HEK293 (cell line): ENCODE data around the gene ARNT2.

Experiments used
- CTCF ChIA-PET: fragments of 350-600 bp; formaldehyde crosslinking; extraction: SDS; loops from one replicate; lab custom pipeline; 2021; ENCODE audit warnings: antibody characterized with exemption; lab: Yijun Ruan, JAX
- POLR2A ChIA-PET: fragments of 300-600 bp; formaldehyde crosslinking; extraction: SDS; loops from one replicate; lab custom pipeline; 2020; ENCODE audit warnings: antibody characterized with exemption, inconsistent platforms; lab: Yijun Ruan, JAX
- H3K27ac ChIP-seq: fragments of 200-500 bp; sonication (Bioruptor generic); 2 replicates; pipeline ENCODE4 v1.5.1; 2014; ENCODE audit warnings: low read depth, low read length, control low read depth, inconsistent platforms; ENCODE audit errors: extremely low read depth
- H3K36me3 ChIP-seq, 2 experiments: fragments of 200-500 bp in 1 of 2; sonication (Bioruptor generic) in 1 of 2; 1 replicate in 1 of 2; 2 replicates in 1 of 2; pipeline ENCODE4 v1.5.1; 2014 to 2017; ENCODE audit warnings: inconsistent platforms in 2 of 2, low read length in 2 of 2; ENCODE audit not compliant: control insufficient read depth in 2 of 2, insufficient read depth in 1 of 2
- H3K4me1 ChIP-seq: fragments of 200-500 bp; sonication (Bioruptor generic); 2 replicates; pipeline ENCODE4 v1.5.1; 2014; ENCODE audit warnings: mild to moderate bottlenecking, low read length, inconsistent platforms; ENCODE audit not compliant: control insufficient read depth, insufficient read depth
- H3K4me3 ChIP-seq: 2 replicates; pipeline ENCODE4 v1.5.1; 2011; ENCODE audit warnings: low read depth, mild to moderate bottlenecking, control low read depth, low read length, moderate library complexity
- H3K9me3 ChIP-seq: fragments of 200-500 bp; sonication (Bioruptor generic); 2 replicates; pipeline ENCODE4 v1.5.1; 2014; ENCODE audit warnings: low read depth, low read length, inconsistent platforms; ENCODE audit not compliant: control insufficient read depth, insufficient read depth
- HOXA7 ChIP-seq: sonication (generic); formaldehyde crosslinking; IDR thresholded peaks from 2 replicates; pipeline ENCODE4 v1.8.1; 2022; ENCODE audit warnings: missing genetic modification reagents, borderline replicate concordance
- KLF10 ChIP-seq: fragments of 450-650 bp; IDR thresholded peaks from 2 replicates; pipeline ENCODE4 v1.5.1; 2018; ENCODE audit warnings: missing biosample characterization, mild to moderate bottlenecking, missing genetic modification characterization
- KLF17 ChIP-seq: fragments of 450-650 bp; formaldehyde crosslinking; IDR thresholded peaks from 2 replicates; pipeline ENCODE4 v1.5.1; 2016; ENCODE audit warnings: missing biosample characterization, missing genetic modification characterization
- SP7 ChIP-seq: fragments of 450-650 bp; formaldehyde crosslinking; IDR thresholded peaks from 2 replicates; pipeline ENCODE4 v1.5.1; 2016; ENCODE audit warnings: missing biosample characterization, missing genetic modification characterization
- ZBTB26 ChIP-seq: fragments of 450-650 bp; formaldehyde crosslinking; optimal IDR thresholded peaks from 2 replicates; pipeline ENCODE3; 2016; ENCODE audit warnings: missing biosample characterization, mild to moderate bottlenecking, missing genetic modification characterization
- ZFP3 ChIP-seq: fragments of 450-650 bp; formaldehyde crosslinking; IDR thresholded peaks from 2 replicates; pipeline ENCODE4 v1.5.1; 2016; ENCODE audit warnings: low read depth, missing biosample characterization, missing genetic modification characterization
- ZFP37 ChIP-seq: fragments of 450-650 bp; formaldehyde crosslinking; IDR thresholded peaks from 2 replicates; pipeline ENCODE4 v1.5.1; 2016; ENCODE audit warnings: missing biosample characterization, missing genetic modification characterization
- ZNF155 ChIP-seq: fragments of 450-650 bp; formaldehyde crosslinking; IDR thresholded peaks from 2 replicates; pipeline ENCODE4 v1.5.1; 2016; ENCODE audit warnings: missing biosample characterization, missing genetic modification characterization
- ZNF16 ChIP-seq: fragments of 450-650 bp; formaldehyde crosslinking; IDR thresholded peaks from 2 replicates; pipeline ENCODE4 v1.5.1; 2016; ENCODE audit warnings: low read depth, missing biosample characterization, missing genetic modification characterization
- ZNF214 ChIP-seq: fragments of 450-650 bp; formaldehyde crosslinking; IDR thresholded peaks from 2 replicates; pipeline ENCODE4 v1.5.1; 2017; ENCODE audit warnings: missing biosample characterization, mild to moderate bottlenecking, missing genetic modification characterization, borderline replicate concordance
- ZNF280D ChIP-seq: fragments of 450-650 bp; formaldehyde crosslinking; IDR thresholded peaks from 2 replicates; pipeline ENCODE4 v1.5.1; 2016; ENCODE audit warnings: missing biosample characterization, missing genetic modification characterization
- ZNF416 ChIP-seq: fragments of 450-650 bp; formaldehyde crosslinking; IDR thresholded peaks from 2 replicates; pipeline ENCODE4 v1.5.1; 2016; ENCODE audit warnings: missing biosample characterization, missing genetic modification characterization
- ZNF664 ChIP-seq: fragments of 450-650 bp; formaldehyde crosslinking; IDR thresholded peaks from 2 replicates; pipeline ENCODE4 v1.5.1; 2016; ENCODE audit warnings: missing biosample characterization, missing genetic modification characterization
- ZNF704 ChIP-seq: fragments of 450-650 bp; formaldehyde crosslinking; IDR thresholded peaks from 2 replicates; pipeline ENCODE4 v1.5.1; 2016; ENCODE audit warnings: missing biosample characterization, missing genetic modification characterization
- ZNF777 ChIP-seq: fragments of 450-650 bp; formaldehyde crosslinking; IDR thresholded peaks from 2 replicates; pipeline ENCODE4 v1.5.1; 2017; ENCODE audit warnings: missing biosample characterization, missing genetic modification characterization, borderline replicate concordance
- TF ChIP-seq, protein P1 (sequence below): fragments of 450-650 bp; formaldehyde crosslinking; IDR thresholded peaks from 2 replicates; pipeline ENCODE4 v1.5.1; 2017; ENCODE audit warnings: missing biosample characterization, missing genetic modification characterization
- TF ChIP-seq, protein P2 (sequence below): fragments of 450-650 bp; formaldehyde crosslinking; conservative IDR thresholded peaks from 2 replicates; pipeline ENCODE4 v1.5.1; 2016; ENCODE audit warnings: low read depth, missing biosample characterization, missing genetic modification characterization

Gene ARNT2

GRCh38 chr15:80574590-80574989, 170.4 kb downstream of the ARNT2 start (continued):
- TF ChIP-seq, protein P1, sequence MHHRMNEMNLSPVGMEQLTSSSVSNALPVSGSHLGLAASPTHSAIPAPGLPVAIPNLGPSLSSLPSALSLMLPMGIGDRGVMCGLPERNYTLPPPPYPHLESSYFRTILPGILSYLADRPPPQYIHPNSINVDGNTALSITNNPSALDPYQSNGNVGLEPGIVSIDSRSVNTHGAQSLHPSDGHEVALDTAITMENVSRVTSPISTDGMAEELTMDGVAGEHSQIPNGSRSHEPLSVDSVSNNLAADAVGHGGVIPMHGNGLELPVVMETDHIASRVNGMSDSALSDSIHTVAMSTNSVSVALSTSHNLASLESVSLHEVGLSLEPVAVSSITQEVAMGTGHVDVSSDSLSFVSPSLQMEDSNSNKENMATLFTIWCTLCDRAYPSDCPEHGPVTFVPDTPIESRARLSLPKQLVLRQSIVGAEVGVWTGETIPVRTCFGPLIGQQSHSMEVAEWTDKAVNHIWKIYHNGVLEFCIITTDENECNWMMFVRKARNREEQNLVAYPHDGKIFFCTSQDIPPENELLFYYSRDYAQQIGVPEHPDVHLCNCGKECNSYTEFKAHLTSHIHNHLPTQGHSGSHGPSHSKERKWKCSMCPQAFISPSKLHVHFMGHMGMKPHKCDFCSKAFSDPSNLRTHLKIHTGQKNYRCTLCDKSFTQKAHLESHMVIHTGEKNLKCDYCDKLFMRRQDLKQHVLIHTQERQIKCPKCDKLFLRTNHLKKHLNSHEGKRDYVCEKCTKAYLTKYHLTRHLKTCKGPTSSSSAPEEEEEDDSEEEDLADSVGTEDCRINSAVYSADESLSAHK (tag by site-specific recombination) = no peak

DNA sequence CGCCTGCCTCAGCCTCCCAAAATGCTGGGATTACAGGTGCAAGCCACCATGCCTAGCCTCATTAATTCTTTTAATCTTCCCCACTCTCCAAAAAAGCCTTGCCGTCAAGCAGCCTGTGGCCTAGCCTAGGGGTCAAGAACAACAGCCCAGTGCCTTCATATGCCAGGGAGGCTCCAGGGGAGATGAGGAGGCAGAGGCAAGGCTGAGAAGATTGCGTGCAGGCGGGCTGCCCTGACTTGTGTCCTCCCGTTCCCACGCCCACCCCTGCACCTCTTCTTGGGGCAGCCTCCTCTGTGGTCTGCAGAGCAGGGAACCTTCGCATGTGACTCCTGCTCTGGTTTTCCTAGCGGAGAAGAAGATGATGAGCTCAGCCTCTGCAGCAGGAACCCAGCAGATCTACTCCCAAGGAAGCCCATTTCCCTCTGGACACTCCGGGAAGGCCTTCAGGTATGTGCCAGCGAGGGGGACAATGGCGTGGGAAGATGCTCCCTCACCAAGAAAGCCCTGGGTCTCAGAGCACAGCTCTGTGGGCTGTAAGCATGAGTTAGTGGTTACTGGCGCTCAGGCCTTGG, 172.4 kb downstream of the ARNT2 start:
- Histone ChIP-seq H3K4me3 (no peak overlapping the region), H3K36me3 (peaks cover 0 to 3% of the 10 kb centered on the region in 2 experiments; a peak in 1 of 3 replicates)
- TF ChIP-seq HOXA7 (CRISPR knock-in tag) = no peak
- TF ChIP-seq, protein P2, sequence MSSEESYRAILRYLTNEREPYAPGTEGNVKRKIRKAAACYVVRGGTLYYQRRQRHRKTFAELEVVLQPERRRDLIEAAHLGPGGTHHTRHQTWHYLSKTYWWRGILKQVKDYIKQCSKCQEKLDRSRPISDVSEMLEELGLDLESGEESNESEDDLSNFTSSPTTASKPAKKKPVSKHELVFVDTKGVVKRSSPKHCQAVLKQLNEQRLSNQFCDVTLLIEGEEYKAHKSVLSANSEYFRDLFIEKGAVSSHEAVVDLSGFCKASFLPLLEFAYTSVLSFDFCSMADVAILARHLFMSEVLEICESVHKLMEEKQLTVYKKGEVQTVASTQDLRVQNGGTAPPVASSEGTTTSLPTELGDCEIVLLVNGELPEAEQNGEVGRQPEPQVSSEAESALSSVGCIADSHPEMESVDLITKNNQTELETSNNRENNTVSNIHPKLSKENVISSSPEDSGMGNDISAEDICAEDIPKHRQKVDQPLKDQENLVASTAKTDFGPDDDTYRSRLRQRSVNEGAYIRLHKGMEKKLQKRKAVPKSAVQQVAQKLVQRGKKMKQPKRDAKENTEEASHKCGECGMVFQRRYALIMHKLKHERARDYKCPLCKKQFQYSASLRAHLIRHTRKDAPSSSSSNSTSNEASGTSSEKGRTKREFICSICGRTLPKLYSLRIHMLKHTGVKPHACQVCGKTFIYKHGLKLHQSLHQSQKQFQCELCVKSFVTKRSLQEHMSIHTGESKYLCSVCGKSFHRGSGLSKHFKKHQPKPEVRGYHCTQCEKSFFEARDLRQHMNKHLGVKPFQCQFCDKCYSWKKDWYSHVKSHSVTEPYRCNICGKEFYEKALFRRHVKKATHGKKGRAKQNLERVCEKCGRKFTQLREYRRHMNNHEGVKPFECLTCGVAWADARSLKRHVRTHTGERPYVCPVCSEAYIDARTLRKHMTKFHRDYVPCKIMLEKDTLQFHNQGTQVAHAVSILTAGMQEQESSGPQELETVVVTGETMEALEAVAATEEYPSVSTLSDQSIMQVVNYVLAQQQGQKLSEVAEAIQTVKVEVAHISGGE (tag by site-specific recombination) = no peak
- no peak for TF ChIP-seq ZNF777 (tag by site-specific recombination)
- no peak for TF ChIP-seq ZNF704
- TF ChIP-seq ZNF16 (tag by site-specific recombination) = no peak
- TF ChIP-seq ZNF214 (tag by site-specific recombination) = no peak
- TF ChIP-seq ZNF280D (tag by site-specific recombination) = no peak
- TF ChIP-seq ZNF664 (tag by site-specific recombination) = no peak
- TF ChIP-seq ZFP37 (tag by site-specific recombination) = no peak
- no peak for TF ChIP-seq KLF10 (tag by site-specific recombination)
- TF ChIP-seq ZNF416 (tag by site-specific recombination) = no peak
- no peak for TF ChIP-seq SP7
- no peak for TF ChIP-seq ZBTB26 (tag by site-specific recombination)
- TF ChIP-seq ZFP3 = no peak
- no peak for TF ChIP-seq KLF17 (tag by site-specific recombination)
- no peak for TF ChIP-seq ZNF155
- TF ChIP-seq, all 188 proteins: peak for 0
- Histone ChIP-seq H3K4me1 (0 out of 2 replicates have a peak, but pooled peaks cover 4% of the 10 kb centered on the region), H3K27ac (no peak overlapping the region), H3K9me3 (no peaks in the 10 kb centered on the region)
- ChIA-PET CTCF (interaction anchor here (0.6 kb wide), 1 partner anchor 345 kb away, joined by 4 read pairs; no protein-coding TSS in a partner anchor), POLR2A (no interaction called here)
